ENCODE results near the gene PPP3CA.

- TF ChIP-seq CTCF (IDR thresholded peaks at IDR 0.05), result no peak
- no peak for TF ChIP-seq POLR2A (IDR thresholded peaks at IDR 0.05)
- no peak for TF ChIP-seq EP300 (IDR thresholded peaks at IDR 0.05)
Measured at GRCh38 chr4:101230801-101231426, 116.4 kb downstream of the PPP3CA start.

Data from tibial nerve (tissue), 4 donors.